HFF-Myc (cell line): Measurements from ENCODE around the gene AGMO.

Experiments
- DNase-seq: peaks from one replicate; pipeline ENCODE4 v3.0.0-alpha.2; 2011; ENCODE audit warnings: low read depth; ENCODE audit errors: extremely low read depth
- H3K4me3 ChIP-seq: replicated peaks from 2 replicates; pipeline ENCODE4 v1.5.1; 2011; ENCODE audit warnings: low read depth, mild to moderate bottlenecking, control low read depth, low read length
- TF ChIP-seq, protein P1 (sequence below): IDR thresholded peaks from 2 replicates; pipeline ENCODE4 v1.5.1; 2012; ENCODE audit warnings: mild to moderate bottlenecking, low read depth, low read length, control low read depth; ENCODE audit errors: missing control alignments

Gene AGMO

DNA sequence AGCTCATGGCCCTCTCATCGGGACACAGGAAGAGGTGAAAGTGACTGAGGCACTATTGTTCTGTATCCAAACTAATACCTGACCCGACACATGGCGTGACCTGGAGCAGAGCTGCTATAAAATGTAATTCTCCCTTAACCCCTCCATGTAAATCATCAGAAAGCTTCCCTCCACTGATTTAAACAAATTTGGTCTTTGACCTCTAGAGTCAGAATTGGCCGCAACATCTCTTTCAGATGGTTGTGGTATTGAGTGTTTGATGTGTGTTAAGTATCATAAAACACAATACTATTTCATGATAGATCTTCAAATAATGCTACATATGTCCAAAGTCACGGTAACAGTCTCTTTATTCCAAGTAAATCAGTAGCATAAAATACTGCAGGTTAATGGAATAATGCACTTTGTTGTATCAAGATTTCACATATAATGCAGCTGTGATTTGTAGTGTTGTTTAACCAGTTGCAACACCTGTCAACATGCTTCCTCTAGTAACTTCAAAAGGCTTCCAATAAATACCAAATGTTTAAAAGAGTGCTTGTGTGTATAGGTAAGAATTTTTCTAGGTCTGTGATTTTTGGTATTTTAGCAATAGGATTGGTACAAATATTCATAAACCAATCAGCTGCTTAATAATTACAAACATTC lies 144.3 kb downstream of the AGMO start:
- DNase-seq: no peak
- no peak overlapping the region for H3K4me3 ChIP-seq
- TF ChIP-seq, protein P1, sequence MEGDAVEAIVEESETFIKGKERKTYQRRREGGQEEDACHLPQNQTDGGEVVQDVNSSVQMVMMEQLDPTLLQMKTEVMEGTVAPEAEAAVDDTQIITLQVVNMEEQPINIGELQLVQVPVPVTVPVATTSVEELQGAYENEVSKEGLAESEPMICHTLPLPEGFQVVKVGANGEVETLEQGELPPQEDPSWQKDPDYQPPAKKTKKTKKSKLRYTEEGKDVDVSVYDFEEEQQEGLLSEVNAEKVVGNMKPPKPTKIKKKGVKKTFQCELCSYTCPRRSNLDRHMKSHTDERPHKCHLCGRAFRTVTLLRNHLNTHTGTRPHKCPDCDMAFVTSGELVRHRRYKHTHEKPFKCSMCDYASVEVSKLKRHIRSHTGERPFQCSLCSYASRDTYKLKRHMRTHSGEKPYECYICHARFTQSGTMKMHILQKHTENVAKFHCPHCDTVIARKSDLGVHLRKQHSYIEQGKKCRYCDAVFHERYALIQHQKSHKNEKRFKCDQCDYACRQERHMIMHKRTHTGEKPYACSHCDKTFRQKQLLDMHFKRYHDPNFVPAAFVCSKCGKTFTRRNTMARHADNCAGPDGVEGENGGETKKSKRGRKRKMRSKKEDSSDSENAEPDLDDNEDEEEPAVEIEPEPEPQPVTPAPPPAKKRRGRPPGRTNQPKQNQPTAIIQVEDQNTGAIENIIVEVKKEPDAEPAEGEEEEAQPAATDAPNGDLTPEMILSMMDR: no peak

- H3K4me3 ChIP-seq: no peak overlapping the region
- DNase-seq: no peak
- TF ChIP-seq, protein P1: no peak
These were observed 150.8 kb downstream of the AGMO start for GRCh38 chr7:15411019-15411418.

DNA sequence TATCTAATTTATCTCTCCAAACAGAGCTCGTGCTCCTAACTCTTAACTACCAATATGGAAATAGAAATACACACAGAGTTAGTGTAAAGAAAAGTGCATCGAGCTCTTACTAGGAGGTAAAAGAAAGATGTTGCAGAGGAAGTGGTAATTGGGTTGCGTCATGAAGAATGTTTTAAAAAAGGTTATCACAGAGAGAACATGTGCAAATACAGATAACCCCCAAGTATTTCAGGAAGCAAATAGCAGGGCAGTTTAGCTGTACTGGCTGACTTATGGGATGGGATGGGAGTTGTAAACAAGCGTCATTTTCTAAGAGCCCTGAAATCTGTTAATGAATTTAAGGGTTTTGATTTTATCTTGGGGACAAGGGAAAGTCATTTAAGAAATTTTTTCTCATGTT lies 153.9 kb downstream of the AGMO start:
- H3K4me3 ChIP-seq: no peak overlapping the region
- TF ChIP-seq, protein P1: no peak
- DNase-seq: no peak

DNA sequence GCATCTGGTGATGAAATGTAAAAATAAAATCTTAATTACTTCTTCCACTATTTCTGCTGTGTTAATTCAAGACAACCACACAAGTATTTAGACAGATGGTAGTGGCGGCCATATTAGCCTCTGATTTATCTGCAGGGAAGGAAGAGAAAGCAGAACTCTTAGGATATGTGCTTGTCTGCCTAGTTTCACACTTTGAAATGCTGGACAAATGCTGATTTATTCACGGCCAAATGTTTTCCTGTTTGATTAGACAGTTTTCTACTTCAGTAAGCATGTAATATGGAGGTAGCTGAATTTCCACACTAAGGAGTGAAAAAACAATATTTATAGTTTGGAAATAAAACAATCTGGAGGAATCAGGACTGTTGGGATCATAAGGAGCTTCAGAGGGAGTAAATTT lies 158.1 kb downstream of the AGMO start:
- DNase-seq: no peak
- TF ChIP-seq, protein P1: no peak
- H3K4me3 ChIP-seq: no peak overlapping the region

DNA sequence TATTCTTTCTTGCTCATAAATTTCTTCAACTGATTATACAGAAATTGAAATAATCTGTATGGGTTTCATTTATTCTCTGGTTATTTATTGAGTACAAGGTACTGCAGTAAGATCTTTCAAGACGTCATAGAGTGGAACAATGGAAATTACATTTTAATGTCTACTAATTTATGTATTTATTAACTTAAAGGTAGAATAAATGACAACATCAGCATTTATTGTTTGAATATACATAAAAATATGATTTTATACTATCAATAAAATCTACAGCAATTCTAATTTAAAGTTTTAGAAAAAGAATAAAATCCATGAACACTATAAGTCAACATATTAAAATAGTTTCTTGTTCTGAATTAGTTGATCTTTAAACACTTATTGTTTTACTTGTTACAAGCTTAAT lies 158.5 kb downstream of the AGMO start:
- TF ChIP-seq, protein P1: no peak
- no peak overlapping the region for H3K4me3 ChIP-seq
- no peak for DNase-seq

GRCh38 chr7:15402436-15403136 lies 159.2 kb downstream of the AGMO start:
- H3K4me3 ChIP-seq: no peak overlapping the region
- TF ChIP-seq, protein P1: no peak
- DNase-seq: no peak
